ENCODE measurements around the gene PRADC1.
"Not testable (repeated sequence)": the region's sequence is repeated elsewhere in the genome, so short reads cannot be mapped to it uniquely, and the experiment has no call there.

Gene PRADC1

GRCh38 chr2:73233154-73233931 is at the start of gene PRADC1:
PRADC1 (minus strand) TSS chr2:73233239; CDS start chr2:73233160, 79 bp downstream.
- peak; percentile 100 for DNase-seq (ENCODE audit: low spot score)

GRCh38 chr2:73281244-73281643 is 48.2 kb upstream of the PRADC1 start:
- DNase-seq (ENCODE audit: low spot score) = no peak

- DNase-seq (ENCODE audit: low spot score) = no peak
Observed at GRCh38 chr2:73279852-73280251, 46.8 kb upstream of the PRADC1 start.

- no peak for DNase-seq (ENCODE audit: low spot score)
Observed at GRCh38 chr2:73272270-73272669, 39.2 kb upstream of the PRADC1 start.

GRCh38 chr2:73269686-73270465 is 36.8 kb upstream of the PRADC1 start:
- DNase-seq (ENCODE audit: low spot score) = no peak

GRCh38 chr2:73268830-73269685 is 36.0 kb upstream of the PRADC1 start:
- no peak for DNase-seq (ENCODE audit: low spot score)

- DNase-seq (ENCODE audit: low spot score) = no peak
Observed at GRCh38 chr2:73268366-73268829, 35.4 kb upstream of the PRADC1 start.

GRCh38 chr2:73267008-73267407 is 34.0 kb upstream of the PRADC1 start:
- DNase-seq (ENCODE audit: low spot score) = no peak

- DNase-seq (ENCODE audit: low spot score) = no peak
Observed at GRCh38 chr2:73266061-73266901, 33.2 kb upstream of the PRADC1 start.

GRCh38 chr2:73265298-73266060 is 32.4 kb upstream of the PRADC1 start:
- no peak for DNase-seq (ENCODE audit: low spot score)

- DNase-seq (ENCODE audit: low spot score) = no peak
Observed at GRCh38 chr2:73264783-73265182, 31.7 kb upstream of the PRADC1 start.

GRCh38 chr2:73264332-73264606 is 31.2 kb upstream of the PRADC1 start:
- DNase-seq (ENCODE audit: low spot score) = no peak

- DNase-seq (ENCODE audit: low spot score) = no peak
Observed at GRCh38 chr2:73263540-73264331, 30.7 kb upstream of the PRADC1 start.

- not testable (repeated sequence) for DNase-seq (ENCODE audit: low spot score)
Observed at GRCh38 chr2:73262691-73263429, 29.8 kb upstream of the PRADC1 start.

- peak; percentile 55 for DNase-seq (ENCODE audit: low spot score)
Observed at GRCh38 chr2:73262108-73262651, 29.1 kb upstream of the PRADC1 start.

GRCh38 chr2:73260338-73260984 is 27.4 kb upstream of the PRADC1 start:
- DNase-seq (ENCODE audit: low spot score) = peak; percentile 97

GRCh38 chr2:73259704-73260337 is 26.8 kb upstream of the PRADC1 start:
- no peak for DNase-seq (ENCODE audit: low spot score)

GRCh38 chr2:73259276-73259675 is 26.2 kb upstream of the PRADC1 start:
- DNase-seq (ENCODE audit: low spot score) = no peak
